Upper lobe of left lung (tissue), 4 donors: ENCODE results near the gene EXOC4.

ENCODE experiments used
- EP300 ChIP-seq, 4 donors: sonication (generic); formaldehyde crosslinking; IDR thresholded peaks; one replicate each; pipeline ENCODE4 v1.5.1; 2017; ENCODE audit warnings: antibody characterized with exemption in 4 of 4, control low read depth in 2 of 4
- TF ChIP-seq, protein P1 (sequence below), 6 experiments: fragments of 450-650 bp in 4 of 6; fragments of 200-600 bp in 2 of 6; sonication (generic) in 2 of 6; IDR thresholded peaks; one replicate each; pipeline ENCODE4 v1.5.1; 2016 to 2019; ENCODE audit warnings: antibody characterized with exemption in 6 of 6

- TF ChIP-seq, protein P1, sequence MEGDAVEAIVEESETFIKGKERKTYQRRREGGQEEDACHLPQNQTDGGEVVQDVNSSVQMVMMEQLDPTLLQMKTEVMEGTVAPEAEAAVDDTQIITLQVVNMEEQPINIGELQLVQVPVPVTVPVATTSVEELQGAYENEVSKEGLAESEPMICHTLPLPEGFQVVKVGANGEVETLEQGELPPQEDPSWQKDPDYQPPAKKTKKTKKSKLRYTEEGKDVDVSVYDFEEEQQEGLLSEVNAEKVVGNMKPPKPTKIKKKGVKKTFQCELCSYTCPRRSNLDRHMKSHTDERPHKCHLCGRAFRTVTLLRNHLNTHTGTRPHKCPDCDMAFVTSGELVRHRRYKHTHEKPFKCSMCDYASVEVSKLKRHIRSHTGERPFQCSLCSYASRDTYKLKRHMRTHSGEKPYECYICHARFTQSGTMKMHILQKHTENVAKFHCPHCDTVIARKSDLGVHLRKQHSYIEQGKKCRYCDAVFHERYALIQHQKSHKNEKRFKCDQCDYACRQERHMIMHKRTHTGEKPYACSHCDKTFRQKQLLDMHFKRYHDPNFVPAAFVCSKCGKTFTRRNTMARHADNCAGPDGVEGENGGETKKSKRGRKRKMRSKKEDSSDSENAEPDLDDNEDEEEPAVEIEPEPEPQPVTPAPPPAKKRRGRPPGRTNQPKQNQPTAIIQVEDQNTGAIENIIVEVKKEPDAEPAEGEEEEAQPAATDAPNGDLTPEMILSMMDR (IDR thresholded peaks at IDR 0.05): no peak
- no peak for TF ChIP-seq EP300 (IDR thresholded peaks at IDR 0.05)
Measured at GRCh38 chr7:133310232-133310862, 57.5 kb downstream of the EXOC4 start.
